Breast epithelium (tissue), 3 donors: Measurements from ENCODE around the gene FBXW8.

Source experiments
- CTCF ChIP-seq, 3 donors: fragments of 450-650 bp; IDR thresholded peaks; one replicate each; pipeline ENCODE4 v1.5.1; 2016 to 2017; ENCODE audit warnings: antibody characterized with exemption in 3 of 3, mild to moderate bottlenecking in 3 of 3, moderate library complexity in 3 of 3
- POLR2A ChIP-seq: fragments of 450-650 bp; IDR thresholded peaks from one replicate; pipeline ENCODE4 v1.6.1; 2016; ENCODE audit warnings: antibody characterized with exemption, mild to moderate bottlenecking, moderate library complexity

DNA sequence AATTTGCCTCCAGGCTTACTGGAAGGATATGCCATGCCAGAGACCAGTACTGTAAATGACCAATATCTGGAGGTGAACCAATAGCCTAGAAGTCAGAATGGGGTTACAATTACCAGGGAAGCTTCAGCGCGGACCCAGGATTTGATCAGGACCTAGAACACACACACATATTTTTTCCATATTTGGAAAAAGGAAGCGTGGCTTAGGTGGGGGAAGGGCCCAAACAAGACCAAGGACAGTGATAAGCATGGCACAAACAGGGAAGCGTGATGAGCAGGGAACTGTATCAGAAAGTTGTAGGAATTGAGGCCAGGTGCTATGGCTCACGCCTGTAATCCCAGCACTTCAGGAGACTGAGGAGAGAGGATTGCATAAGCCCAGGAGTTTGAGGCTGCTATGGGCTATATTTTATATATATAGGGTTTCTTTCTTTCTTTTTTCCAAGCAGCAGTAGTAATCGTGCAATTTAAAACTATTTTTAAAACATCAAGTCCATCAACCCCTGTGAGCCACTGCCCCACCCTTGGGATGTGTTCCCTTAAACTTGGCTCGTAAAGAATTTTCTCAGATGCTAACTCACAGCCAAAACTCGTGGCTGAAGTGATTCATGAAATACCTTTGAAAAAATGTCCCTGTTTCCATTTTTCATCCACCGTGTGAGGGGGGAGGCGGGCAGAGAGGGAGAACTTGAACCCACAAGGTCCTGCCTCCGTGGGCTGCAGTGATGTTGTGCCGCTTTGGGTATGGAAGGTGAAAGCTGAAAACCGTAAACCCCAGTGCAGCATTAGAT, 46.2 kb upstream of the FBXW8 start:
- TF ChIP-seq CTCF (IDR thresholded peaks at IDR 0.05) (no peak), POLR2A (no peak)
